ENCODE data around the gene FOXN1. TPM values are rescaled to one million over a fixed set of nuclear protein-coding genes. Genes with fewer than 3 reads are reported as not detected.
"Not testable (repeated sequence)": the region's sequence is repeated elsewhere in the genome, so short reads cannot be mapped to it uniquely, and the experiment has no call there.

FOXN1 gene, protein sequence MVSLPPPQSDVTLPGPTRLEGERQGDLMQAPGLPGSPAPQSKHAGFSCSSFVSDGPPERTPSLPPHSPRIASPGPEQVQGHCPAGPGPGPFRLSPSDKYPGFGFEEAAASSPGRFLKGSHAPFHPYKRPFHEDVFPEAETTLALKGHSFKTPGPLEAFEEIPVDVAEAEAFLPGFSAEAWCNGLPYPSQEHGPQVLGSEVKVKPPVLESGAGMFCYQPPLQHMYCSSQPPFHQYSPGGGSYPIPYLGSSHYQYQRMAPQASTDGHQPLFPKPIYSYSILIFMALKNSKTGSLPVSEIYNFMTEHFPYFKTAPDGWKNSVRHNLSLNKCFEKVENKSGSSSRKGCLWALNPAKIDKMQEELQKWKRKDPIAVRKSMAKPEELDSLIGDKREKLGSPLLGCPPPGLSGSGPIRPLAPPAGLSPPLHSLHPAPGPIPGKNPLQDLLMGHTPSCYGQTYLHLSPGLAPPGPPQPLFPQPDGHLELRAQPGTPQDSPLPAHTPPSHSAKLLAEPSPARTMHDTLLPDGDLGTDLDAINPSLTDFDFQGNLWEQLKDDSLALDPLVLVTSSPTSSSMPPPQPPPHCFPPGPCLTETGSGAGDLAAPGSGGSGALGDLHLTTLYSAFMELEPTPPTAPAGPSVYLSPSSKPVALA
- total RNA-seq, result not detected in 2 replicates

- no peak for DNase-seq
Measured at GRCh38 chr17:28505986-28506665, at the start of gene FOXN1. FOXN1 (plus strand) TSS chr17:28506348; CDS start chr17:28523970, 17,622 bp downstream.

GRCh38 chr17:28457890-28458289 lies 48.3 kb upstream of the FOXN1 start:
- no peak for DNase-seq

- DNase-seq, result not testable (repeated sequence)
Measured at GRCh38 chr17:28458881-28459280, 47.3 kb upstream of the FOXN1 start.

- no peak for DNase-seq
Measured at GRCh38 chr17:28460901-28461300, 45.2 kb upstream of the FOXN1 start.

- DNase-seq, result no peak
Measured at GRCh38 chr17:28466001-28466400, 40.1 kb upstream of the FOXN1 start.

- DNase-seq, result no peak
Measured at GRCh38 chr17:28466521-28467048, 39.6 kb upstream of the FOXN1 start.

DNA sequence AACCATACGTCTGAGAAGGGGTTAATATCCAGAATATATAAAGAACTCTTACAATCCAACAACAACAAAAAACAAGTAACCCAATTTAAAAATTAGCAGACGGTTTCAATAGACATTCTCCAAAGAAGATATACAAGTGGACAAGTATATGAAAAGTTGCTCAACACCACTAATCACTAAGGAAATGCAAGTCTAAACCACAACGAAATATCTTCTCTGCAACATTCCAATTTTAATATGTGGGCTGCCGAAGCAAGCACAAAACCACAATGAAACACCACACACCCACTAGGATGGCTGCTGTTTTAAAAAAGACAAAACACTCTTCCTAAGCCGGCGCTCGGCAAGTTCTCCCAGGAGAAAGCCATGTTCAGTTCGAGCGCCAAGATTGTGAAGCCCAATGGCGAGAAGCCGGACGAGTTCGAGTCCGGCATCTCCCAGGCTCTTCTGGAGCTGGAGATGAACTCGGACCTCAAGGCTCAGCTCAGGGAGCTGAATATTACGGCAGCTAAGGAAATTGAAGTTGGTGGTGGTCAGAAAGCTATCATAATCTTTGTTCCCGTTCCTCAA lies 38.6 kb upstream of the FOXN1 start:
- DNase-seq, result no peak

DNA sequence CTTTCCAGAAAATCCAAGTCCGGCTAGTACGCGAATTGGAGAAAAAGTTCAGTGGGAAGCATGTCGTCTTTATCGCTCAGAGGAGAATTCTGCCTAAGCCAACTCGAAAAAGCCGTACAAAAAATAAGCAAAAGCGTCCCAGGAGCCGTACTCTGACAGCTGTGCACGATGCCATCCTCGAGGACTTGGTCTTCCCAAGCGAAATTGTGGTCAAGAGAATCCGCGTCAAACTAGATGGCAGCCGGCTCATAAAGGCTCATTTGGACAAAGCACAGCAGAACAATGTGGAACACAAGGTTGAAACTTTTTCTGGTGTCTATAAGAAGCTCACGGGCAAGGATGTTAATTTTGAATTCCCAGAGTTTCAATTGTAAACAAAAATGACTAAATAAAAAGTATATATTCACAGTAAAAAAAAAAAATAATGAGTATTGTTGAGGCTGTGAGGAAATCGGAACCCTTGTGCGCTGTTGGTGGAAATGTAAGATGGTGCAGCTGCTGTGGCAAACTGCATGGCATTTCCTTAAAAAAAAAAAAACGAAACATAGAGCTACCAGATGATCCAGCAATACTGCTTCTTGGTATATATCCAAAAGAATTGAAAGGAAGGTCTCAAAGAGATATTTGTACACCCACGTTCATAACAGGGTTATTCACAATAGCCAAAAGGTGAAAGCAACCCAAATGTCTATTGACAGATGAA lies 38.0 kb upstream of the FOXN1 start:
- DNase-seq, result not testable (repeated sequence)

DNA sequence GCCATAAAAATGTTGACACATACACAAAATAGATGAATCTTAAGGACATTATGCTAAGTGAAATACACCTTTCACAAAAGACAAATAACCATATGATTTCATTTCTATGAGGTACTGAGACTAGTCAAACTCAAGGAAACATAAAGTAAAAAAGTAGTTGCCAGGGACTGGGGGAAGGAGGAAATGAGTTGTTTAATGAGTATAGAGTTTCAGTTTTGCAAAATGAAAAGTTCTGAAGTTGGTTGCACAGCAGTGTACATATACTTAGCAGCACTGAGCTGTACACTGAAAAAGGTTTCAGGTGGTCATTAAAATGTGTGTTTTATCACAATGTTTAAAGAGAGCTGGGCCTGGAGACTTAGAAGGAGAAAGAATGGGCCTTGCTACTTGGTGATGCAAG lies 37.4 kb upstream of the FOXN1 start:
- DNase-seq, result no peak

DNA sequence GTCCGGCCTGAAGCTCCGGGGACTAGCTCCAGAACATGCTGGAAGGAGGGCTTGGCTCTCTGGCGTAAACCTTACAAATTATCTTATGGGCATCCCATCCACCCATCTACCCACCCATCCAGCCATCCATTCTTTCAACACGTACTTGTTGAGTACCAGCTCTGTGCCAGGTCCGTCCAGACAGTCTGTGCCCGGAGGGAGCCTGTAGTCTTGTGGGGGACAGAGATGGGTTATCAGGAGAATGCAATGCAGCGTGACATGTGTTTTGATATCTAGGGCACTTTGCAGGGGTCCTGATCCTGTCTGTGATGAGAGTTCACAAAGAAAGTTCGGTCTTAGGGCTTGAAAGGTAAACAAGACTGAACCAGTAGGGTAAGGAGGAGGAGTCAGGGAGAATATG lies 36.8 kb upstream of the FOXN1 start:
- no peak for DNase-seq

GRCh38 chr17:28470266-28470913 lies 35.8 kb upstream of the FOXN1 start:
- no peak for DNase-seq

DNA sequence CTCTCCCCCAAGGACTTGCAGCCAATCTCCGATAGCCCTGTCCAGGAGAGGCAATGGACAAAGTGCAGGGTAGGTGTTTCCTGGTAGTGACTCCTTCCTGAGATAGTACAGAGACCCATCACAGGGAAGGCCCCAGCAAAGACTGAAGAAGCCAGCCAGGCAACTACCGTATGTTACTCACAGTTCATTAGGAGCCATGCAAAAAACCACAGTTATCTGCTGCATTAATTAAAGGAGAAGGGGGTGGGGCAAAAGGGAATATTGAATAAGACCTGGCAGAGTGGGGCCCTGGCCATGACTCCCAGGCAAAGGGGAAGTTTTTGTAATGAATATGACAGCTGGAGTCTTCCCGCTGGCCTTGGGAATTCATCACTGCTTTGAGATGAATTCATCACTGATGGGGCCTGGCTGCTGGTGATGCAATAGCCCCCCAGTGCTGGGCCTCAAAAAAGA lies 35.2 kb upstream of the FOXN1 start:
- no peak for DNase-seq

DNA sequence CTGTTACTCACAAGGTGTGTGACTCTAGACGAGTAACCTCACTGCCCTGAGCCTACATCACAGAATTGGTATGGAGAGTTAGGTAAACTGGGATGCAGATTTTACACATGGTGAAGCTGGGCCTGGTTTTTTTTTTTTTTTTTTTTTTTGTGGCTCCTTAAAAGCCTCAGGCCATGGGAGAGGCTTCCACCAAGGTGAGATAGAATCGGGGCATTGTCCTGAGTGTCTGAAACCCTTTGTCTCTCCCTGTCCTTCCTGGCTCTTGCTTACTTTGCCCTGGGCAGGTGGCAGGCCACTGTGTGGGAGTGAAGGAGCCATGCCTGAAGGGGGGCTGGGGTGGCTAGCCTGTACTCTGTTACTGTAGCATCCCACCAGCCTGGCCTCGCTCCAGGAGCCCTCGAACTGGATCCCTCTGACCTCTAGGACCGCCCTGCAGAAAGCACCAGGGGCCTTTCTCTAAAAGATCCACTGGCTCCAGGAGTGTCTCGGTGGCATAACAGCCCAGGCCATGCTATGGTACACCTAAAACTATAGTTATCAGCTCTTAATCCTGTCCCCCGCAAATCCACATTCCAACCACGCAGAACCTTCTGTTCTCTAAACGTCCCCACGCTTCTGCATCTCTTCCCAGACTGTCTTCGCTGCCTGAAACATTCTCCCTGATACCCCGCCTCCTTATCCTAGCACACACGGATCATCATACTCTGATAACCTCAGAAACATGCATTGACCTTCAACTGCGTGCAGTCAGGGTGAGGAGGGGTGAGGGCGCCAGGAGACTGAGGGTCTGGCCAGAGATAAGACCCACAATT lies 34.4 kb upstream of the FOXN1 start:
- DNase-seq, result no peak

DNA sequence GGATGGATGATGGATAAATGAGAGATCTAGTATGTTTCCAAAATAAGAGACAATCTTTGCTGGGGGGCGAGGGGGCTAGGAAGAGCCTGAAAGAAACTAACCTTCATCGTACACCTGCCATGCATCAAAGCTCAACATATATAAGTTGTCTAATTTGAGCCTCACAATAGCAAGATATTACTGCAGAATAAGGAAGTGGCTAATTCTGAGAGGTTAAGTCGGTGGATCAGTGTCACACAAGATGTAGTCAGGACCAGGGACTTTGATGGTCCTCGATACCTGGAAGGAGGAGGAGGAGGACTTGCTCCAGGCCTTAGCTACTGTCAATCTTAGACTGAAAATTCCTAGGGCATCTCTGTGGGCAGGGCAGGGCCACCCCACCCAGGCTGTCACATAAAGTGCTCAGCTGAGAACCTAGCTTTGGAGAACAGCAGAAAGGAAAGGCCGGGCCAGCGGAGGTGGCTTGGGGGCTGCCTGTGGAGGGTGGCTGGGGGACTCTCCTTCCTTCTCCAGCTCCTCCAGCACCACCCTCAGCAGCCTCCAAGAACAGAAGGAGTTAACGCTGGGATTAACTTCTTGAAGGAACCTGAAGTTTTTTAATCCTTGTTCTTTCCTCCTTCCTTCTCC lies 33.2 kb upstream of the FOXN1 start:
- DNase-seq, result no peak

- DNase-seq, result no peak
Measured at GRCh38 chr17:28473542-28473941, 32.6 kb upstream of the FOXN1 start, which contains the start of gene SLC13A2. SLC13A2 (plus strand) TSS chr17:28473644; CDS start chr17:28473713, 69 bp downstream.

DNA sequence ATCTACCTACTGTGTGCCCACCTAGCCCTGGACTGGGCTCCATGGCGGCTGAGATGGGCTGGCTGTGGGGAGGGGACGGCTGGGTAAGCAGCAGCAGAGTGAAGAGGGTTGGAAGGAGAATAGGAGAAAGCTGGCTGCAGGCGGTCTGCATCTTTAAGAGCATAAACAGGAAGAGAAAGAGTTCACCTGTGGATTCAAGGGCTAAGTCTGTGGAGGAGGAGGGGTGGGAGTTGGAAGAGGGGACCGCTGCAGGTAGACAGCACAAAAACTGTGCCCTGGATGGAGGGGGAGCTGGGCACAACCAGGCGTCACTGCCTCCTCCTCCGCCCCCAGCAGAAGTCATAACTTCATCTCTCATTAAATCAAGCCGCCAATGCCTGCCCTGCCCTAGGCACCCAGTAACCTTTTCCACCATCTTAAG lies 32.0 kb upstream of the FOXN1 start:
- no peak for DNase-seq

DNA sequence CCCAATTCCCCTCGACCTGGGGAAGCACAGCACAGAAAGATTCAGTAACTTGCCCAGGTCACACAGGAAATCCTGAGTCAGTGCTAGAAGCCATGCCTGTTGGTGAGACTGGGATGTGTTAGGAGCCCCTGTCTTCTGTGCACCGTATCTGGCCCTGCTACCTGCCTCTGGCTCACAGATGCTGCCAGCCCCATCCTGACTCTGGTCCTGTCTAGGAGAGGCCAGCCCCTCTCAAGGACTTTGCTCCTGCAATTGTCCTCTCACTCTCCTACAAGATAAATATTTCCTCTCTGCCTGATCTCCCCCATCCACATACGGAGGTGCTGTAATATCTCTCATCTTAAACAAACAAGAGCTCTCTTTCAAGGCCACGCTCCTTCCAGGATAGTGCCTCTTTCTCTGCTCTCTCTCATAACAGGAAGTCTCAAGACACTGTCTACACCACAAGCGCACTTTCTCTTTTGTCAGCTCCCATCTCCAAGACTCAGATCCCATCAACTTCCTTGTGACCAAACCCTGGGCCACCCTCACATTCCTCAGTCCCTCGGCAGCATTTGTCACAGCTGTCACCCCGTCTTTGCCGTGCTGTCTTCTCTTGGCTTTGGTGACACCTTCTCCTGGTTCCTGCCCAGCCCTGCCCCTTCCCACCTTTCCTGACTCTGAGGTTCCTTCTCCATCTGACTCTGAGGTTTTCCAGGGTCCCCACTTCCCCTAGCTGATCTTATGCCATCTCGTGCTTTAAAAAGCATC lies 30.8 kb upstream of the FOXN1 start:
- no peak for DNase-seq

DNA sequence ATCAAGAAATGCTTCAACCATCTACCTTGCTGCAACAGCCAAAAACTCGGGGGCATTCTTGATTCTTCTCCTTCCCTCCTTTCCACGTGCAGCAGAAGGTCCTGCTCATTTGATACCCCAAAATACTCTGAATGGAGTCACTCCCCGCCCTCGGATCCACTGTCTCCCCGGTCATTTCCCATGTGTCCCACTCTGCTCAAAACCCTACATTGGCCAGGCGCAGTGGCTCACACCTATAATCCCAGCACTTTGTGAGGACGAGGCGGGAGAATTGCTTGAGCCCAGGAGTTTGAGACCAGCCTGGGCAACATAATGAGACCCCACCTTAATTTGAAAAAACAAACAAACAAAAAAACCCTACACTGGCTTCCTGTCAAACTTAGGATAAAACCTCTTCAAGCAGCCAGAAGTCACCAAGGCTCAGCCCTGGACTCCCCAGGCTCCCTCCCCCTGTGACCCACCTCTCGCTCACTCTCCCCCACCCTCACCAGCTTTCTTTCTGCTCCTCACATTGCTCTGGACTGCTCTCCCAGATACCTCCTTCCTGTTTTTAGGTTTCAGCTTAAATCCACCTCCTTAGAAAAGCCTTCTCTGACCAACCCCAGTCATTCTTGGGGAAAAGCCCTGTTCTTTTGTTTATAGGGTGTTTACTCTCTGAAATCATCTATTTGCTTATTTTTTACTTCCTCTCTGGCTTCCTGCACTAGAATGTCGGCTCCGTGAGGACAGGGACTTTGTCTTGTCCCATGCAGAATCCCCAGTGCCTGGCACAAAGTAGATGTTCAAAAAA lies 29.9 kb upstream of the FOXN1 start:
- no peak for DNase-seq

- DNase-seq, result no peak
Measured at GRCh38 chr17:28477928-28478327, 28.2 kb upstream of the FOXN1 start.
